GM19035 (cell line): ENCODE results near the gene ELOA.
"Not testable (repeated sequence)": the region's sequence is repeated elsewhere in the genome, so short reads cannot be mapped to it uniquely, and the experiment has no call there.

Source experiments
- ATAC-seq: cut with Tn5 transposase; IDR thresholded peaks from one replicate; pipeline ENCODE4 v1.9.1; 2021; ENCODE audit not compliant: unreplicated experiment

ELOA gene

GRCh38 chr1:23743287-23744152 is at the start of gene ELOA:
TSS of gene ELOA (plus strand) at chr1:23743471. CDS start at chr1:23743504, 33 bp downstream.
- ATAC-seq: peak; percentile 77

DNA sequence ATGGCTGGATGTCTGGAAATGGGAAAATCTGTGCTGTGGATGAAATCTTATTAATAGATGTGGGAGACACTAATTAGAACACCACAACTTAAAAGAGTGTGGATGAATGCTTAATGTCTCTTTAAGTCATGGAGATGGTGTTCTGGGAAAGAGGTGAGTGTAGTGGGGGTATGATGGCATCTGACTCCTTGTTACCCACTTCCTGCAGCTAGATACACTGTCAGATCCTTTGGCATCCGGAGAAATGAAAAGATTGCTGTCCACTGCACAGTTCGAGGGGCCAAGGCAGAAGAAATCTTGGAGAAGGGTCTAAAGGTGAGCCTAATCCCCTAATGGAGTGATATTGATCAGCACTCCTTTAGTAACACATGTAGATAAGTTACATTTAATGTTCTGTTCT is 49.7 kb upstream of the ELOA start:
- no peak for ATAC-seq

GRCh38 chr1:23694371-23694770 is 48.9 kb upstream of the ELOA start:
- ATAC-seq: no peak

GRCh38 chr1:23695667-23696066 is 47.6 kb upstream of the ELOA start:
- no peak for ATAC-seq

- ATAC-seq: no peak
Observed at GRCh38 chr1:23696335-23696989, 46.8 kb upstream of the ELOA start.

GRCh38 chr1:23698466-23698865 is 44.8 kb upstream of the ELOA start:
- no peak for ATAC-seq

DNA sequence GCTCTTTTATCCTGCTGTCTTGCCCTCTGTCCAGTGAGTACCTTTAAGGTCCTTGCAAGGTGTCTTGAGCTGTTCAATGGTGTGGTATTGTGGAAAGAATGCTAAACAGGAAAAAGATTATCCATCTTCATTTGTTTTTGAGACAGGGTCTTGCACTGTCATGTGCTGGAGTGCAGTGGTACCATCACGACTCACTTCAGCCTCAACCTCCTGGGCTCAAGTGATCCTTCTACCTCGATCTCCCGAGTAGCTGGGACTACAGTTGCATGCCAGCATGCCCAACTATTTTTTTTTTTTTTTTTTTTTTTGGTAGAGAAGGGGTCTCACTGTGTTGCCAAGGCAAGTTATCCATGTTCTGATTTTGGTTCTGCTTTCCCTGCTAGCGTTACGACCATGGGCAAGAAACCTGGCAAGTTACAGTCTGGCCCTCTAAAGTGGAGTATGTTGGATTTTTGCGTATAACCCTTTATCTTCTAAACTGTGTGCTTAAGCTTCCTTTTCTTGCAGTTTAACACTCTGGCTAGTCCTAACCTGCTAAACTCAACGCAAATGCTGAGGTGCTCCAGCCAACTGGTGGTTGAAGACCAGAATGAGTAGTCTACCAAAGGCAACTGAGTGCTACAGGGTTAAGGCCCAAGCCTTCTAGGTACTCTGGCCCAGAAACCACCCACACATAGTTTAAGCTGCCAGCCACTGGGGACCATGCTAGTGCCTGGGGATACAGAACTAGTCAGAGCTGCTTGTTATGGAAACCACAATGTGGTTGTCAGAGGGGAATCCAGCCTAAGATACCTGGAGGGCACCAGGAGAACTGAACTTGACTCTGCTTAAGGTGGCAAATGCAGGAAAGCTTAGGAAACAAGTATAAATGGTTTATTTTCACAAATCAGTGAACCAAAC is 43.7 kb upstream of the ELOA start:
- ATAC-seq: no peak

DNA sequence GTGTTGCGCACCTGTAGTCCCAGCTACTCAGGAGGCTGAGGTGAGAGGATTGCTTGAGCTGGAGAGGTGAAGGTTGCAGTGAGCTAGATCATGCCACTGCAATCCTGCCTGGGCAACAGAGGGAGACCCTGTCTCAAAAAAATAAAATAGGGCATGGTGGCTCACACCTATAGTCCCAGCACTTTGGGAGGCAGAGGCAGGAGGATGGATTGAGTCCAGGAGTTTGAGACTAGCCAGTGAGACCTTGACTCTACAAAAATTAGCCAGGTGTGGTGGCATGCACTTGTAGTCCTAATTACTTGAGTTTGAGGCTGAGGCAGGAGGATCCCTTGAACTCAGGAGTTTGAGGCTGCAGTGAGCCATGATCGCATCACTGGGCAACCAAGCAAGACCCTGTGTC is 42.0 kb upstream of the ELOA start:
- ATAC-seq: no peak

DNA sequence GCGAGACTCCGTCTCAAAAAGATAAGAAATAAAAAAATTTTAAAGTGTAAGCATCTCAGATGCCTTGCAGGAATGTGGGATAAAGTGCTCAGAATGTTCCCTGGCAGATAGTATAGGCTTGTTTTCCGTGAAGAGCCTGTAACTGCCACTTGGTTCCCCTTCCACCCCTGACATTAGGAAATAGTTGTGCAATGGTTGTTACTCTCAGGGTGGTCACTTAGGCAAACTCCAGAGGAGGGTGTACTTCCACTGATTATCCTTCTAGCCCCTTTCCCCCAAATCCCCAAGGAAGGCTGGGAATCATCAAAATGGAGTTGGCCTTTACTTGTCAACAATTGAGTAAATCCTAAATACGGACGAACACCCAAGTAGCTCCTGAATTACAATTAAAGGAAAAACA is 41.3 kb upstream of the ELOA start:
- ATAC-seq: no peak

GRCh38 chr1:23704834-23705495 is 38.3 kb upstream of the ELOA start:
- ATAC-seq: no peak

DNA sequence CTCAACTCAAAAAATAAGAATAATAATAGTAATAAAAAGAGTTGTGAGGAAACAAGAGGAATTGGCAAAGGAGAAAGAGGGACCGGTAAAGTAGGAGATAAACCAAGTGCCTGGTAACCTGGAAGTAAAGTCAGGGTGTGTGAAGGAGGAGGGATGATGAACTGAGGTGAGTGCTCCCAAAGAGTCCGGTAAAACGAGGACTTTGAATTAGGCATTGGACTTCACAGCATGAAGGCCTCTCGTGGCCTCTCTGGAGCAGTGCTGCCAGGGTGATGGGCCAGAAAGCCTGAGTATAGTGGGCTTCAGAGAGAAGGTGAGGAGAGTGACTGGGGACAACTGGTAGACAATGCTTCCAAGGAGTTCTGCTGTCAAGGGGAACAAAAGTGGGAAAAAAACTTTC is 34.0 kb upstream of the ELOA start:
- no peak for ATAC-seq

DNA sequence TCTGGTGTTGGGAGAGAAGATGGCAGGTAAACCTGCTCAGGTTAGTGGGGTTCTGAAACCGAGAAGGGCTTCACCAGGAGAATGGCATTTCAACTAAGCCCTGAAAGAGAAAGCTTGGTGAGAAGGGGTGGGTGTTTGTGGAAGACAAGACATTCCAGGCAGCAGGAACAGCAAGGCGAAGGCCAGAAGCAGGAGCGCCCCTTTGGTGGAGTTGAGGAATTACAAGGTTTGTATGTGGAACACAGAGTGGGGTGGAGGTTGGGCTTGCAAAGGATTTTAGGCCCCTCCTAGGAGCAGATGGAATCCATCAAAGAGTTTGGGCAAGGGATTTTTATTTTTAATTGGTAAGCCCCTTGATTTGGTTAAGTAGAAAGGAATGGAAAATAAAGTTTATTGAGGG is 24.8 kb upstream of the ELOA start:
- ATAC-seq: no peak

DNA sequence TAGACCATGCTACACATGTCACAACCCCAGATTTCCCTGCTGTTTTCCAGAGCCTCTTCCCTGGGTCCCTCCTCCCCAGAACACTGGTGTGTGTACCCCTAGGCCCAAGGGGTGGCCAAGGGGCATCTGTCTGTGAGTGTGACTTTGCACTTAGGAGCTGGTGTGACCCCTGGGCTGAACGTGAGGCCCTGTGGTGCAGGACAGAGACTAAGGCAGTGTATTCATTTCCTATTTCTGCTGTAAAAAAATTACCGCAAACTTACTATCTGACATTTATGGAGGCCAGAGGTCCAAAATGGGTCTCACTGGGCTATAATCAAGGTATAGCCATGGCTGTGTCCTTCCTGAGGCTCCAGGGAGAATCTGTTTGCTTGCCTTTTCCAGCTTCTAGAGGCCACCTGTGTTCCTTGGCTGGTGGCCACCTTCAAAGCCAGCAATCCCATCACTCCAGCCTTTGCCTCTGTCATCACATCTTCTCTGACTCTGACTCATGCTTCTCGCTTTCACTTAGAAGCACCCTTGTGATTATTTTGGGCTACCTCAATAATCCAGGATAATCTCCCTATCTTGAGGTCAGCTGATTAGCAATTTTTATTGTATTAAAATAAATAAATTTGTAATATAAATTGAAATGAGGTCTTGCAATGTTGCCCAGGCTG is 24.0 kb upstream of the ELOA start:
- ATAC-seq: no peak

GRCh38 chr1:23720256-23720995 is 22.8 kb upstream of the ELOA start:
- peak; percentile 67 for ATAC-seq

- ATAC-seq: peak; percentile 34
Observed at GRCh38 chr1:23722652-23723051, 20.6 kb upstream of the ELOA start.

GRCh38 chr1:23726686-23727085 is 16.6 kb upstream of the ELOA start:
- ATAC-seq: no peak

GRCh38 chr1:23727362-23727811 is 15.9 kb upstream of the ELOA start:
- no peak for ATAC-seq

DNA sequence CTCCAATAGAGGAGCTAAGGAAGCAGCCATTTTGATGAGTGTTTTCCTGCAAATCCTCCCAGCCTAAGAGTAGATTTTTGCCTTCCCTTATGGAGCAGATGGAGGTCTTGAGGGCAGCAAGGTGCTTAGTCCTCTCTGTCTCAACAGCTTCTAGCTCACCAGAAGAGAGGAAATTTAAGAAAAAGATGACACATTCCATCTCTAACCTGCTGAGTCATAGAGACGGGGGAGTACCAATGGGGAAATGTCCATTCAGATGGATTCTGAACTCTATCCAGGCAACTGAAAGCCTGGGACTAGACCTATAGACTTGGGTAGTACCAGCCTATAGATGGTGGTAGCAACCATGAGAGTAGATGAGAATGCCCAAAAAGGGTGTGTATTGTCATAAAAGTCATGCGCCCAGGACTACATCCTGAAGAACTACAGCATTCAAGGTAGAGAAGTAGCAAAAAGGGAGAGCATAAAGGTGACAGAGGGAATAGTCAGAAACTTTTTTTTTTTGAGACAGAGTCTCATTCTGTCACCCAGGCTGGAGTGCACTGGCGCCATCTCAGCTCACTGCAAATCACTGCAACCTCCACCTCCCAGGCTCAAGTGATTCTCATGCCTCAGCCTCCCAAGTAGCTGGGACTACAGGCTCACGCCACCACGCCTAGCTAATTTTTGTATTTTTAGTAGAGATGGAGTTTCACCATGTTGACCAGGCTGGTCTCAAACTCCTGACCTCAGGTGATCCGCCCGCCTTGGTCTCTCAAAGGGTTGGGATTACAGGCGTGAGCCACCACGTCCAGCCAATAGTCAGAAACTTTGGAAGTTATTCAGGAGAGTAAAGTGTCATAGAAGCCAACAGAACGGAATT is 10.7 kb upstream of the ELOA start:
- no peak for ATAC-seq

- not testable (repeated sequence) for ATAC-seq
Observed at GRCh38 chr1:23733281-23733680, 10.0 kb upstream of the ELOA start.
